Fibroblast of lung (primary cell): ENCODE data around the gene PCSK5. TPM values are rescaled to one million over a fixed set of nuclear protein-coding genes. Genes with fewer than 3 reads are reported as not detected.

Experiments
- DNase-seq, 2 donors: peaks; one replicate each; pipeline versions ENCODE4 v3.0.0 to v3.0.0-alpha.2; 2010; ENCODE audit warnings: low read depth in 2 of 2
- H2AFZ ChIP-seq: 2 replicates; pipeline ENCODE4 v1.5.1; 2012; ENCODE audit warnings: low read length, control low read depth, inconsistent platforms
- H3K27ac ChIP-seq: 2 replicates; pipeline ENCODE4 v1.5.1; 2011; ENCODE audit warnings: low read length, control low read depth; ENCODE audit not compliant: insufficient read depth
- H3K27me3 ChIP-seq: 2 replicates; pipeline ENCODE4 v1.5.1; 2011; ENCODE audit warnings: mild to moderate bottlenecking, low read length; ENCODE audit not compliant: control insufficient read depth, insufficient read depth
- H3K36me3 ChIP-seq: 2 replicates; pipeline ENCODE4 v1.5.1; 2011; ENCODE audit warnings: low read length; ENCODE audit not compliant: control insufficient read depth, insufficient read depth
- H3K4me1 ChIP-seq: 2 replicates; pipeline ENCODE4 v1.5.1; 2011; ENCODE audit warnings: low read length; ENCODE audit not compliant: control insufficient read depth, insufficient read depth; ENCODE audit errors: extremely low read depth
- H3K4me2 ChIP-seq: 2 replicates; pipeline ENCODE4 v1.5.1; 2011; ENCODE audit warnings: low read length, control low read depth; ENCODE audit not compliant: insufficient read depth; ENCODE audit errors: extremely low read depth
- H3K4me3 ChIP-seq, 4 experiments: fragments of 200-600 bp in 1 of 4; sonication (generic) in 1 of 4; replicated peaks in 1 of 4; 2 replicates each; pipeline ENCODE4 v1.5.1; 2011 to 2016; ENCODE audit warnings: low read length in 4 of 4, low read depth in 3 of 4, mild to moderate bottlenecking in 3 of 4, control low read depth in 2 of 4, inconsistent platforms in 1 of 4, mixed read lengths in 1 of 4; ENCODE audit not compliant: insufficient read depth in 1 of 4; ENCODE audit errors: control extremely low read depth in 1 of 4
- H3K79me2 ChIP-seq: 2 replicates; pipeline ENCODE4 v1.5.1; 2012; ENCODE audit warnings: mild to moderate bottlenecking, low read length, inconsistent platforms; ENCODE audit not compliant: control insufficient read depth, insufficient read depth
- H3K9ac ChIP-seq: 2 replicates; pipeline ENCODE4 v1.5.1; 2011; ENCODE audit warnings: mild to moderate bottlenecking, low read length, control low read depth; ENCODE audit not compliant: insufficient read depth
- H3K9me3 ChIP-seq: 2 replicates; pipeline ENCODE4 v1.5.1; 2012; ENCODE audit warnings: low read depth, low read length; ENCODE audit not compliant: control insufficient read depth, insufficient read depth
- H4K20me1 ChIP-seq: 2 replicates; pipeline ENCODE4 v1.5.1; 2011; ENCODE audit warnings: low read length; ENCODE audit not compliant: control insufficient read depth, insufficient read depth; ENCODE audit errors: extremely low read depth
- CTCF ChIP-seq, 2 donors: IDR thresholded peaks in 1 of 2; conservative IDR thresholded peaks in 1 of 2; 1 replicate in 1 of 2; 2 replicates in 1 of 2; pipeline ENCODE4 v1.5.1; 2011 to 2012; ENCODE audit warnings: low read length in 2 of 2, control low read depth in 1 of 2, inconsistent platforms in 1 of 2, low read depth in 1 of 2, mild to moderate bottlenecking in 1 of 2
- EZH2 ChIP-seq: IDR thresholded peaks from 2 replicates; pipeline ENCODE4 v1.5.1; 2012; ENCODE audit warnings: low read length, control low read depth, mild to moderate bottlenecking; ENCODE audit errors: missing control alignments
- polyA plus RNA-seq, 2 donors: library from polyadenylated mRNA; depleted of rRNA in 1 of 2; stranded (reverse) in 1 of 2; unstranded in 1 of 2; fragments of >200 nt; gene quantifications; 2 replicates each; pipeline ENCODE4 v1.2.1, GENCODE V29; 2011 to 2012; ENCODE audit warnings: missing spikeins in 1 of 2
- total RNA-seq: library from RNA; depleted of rRNA; stranded (reverse); fragments of >200 nt; gene quantifications from 2 replicates; pipeline ENCODE4 v1.2.1, GENCODE V29; 2014

Gene PCSK5
- total and polyA plus RNA-seq, 2 donors (not counting 1 experiment from before 2014, with no cell fraction given) = 3.1 to 4.8 TPM

DNA sequence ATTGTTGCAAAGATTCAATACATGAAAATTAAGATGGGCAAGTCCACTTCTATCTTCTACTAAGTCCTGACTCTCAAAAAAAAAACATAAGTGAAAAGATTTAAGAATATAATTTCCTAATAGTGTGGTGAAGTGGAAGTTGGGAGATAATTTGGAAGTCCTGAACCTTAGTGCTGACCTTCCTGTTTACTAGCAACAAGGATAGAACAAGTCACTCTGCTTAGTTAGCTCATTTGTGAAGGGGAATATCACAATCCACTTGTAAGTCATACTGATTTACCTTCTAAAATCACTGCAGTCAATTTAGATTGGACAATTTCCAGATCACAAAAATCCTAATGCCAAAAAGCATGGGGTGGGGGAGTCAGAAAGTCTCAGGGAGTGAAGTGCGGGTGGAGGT, 43.4 kb upstream of the PCSK5 start:
- H2AFZ ChIP-seq = no peak overlapping the region
- no peak overlapping the region for H3K27ac ChIP-seq

GRCh38 chr9:75850459-75851200, 39.8 kb upstream of the PCSK5 start:
- no peaks in the 10 kb centered on the region for H3K27me3 ChIP-seq
- no peak overlapping the region for H2AFZ ChIP-seq
- no peak for DNase-seq
- no peaks in the 10 kb centered on the region for H4K20me1 ChIP-seq
- H3K4me1 ChIP-seq = no peaks in the 10 kb centered on the region
- H3K36me3 ChIP-seq = no peaks in the 10 kb centered on the region
- H3K27ac ChIP-seq = no peak overlapping the region
- H3K4me3 ChIP-seq = no peak overlapping the region
- no peaks in the 10 kb centered on the region for H3K9me3 ChIP-seq
- no peak overlapping the region for H3K9ac ChIP-seq
- H3K79me2 ChIP-seq = no peaks in the 10 kb centered on the region
- TF ChIP-seq EZH2 (no peak), CTCF (conservative IDR thresholded peaks at IDR 0.05 in 1 of 2, IDR thresholded peaks at IDR 0.05 in 1 of 2; ENCODE audit: low read depth in 1 of 2, low read length in 2 of 2) (no peak)
- no peak overlapping the region for H3K4me2 ChIP-seq

More for the DNA sequence above, 43.4 kb upstream of the PCSK5 start:
- Histone ChIP-seq H3K4me1 (no peaks in the 10 kb centered on the region), H3K36me3 (no peaks in the 10 kb centered on the region), H3K9ac (no peak overlapping the region), H3K4me3 (no peak overlapping the region), H3K79me2 (no peaks in the 10 kb centered on the region), H3K4me2 (no peak overlapping the region), H3K27me3 (no peaks in the 10 kb centered on the region), H3K9me3 (no peaks in the 10 kb centered on the region), H4K20me1 (no peaks in the 10 kb centered on the region)
- DNase-seq = no peak
- TF ChIP-seq CTCF (conservative IDR thresholded peaks at IDR 0.05 in 1 of 2, IDR thresholded peaks at IDR 0.05 in 1 of 2; ENCODE audit: low read depth in 1 of 2, low read length in 2 of 2) = no peak

DNA sequence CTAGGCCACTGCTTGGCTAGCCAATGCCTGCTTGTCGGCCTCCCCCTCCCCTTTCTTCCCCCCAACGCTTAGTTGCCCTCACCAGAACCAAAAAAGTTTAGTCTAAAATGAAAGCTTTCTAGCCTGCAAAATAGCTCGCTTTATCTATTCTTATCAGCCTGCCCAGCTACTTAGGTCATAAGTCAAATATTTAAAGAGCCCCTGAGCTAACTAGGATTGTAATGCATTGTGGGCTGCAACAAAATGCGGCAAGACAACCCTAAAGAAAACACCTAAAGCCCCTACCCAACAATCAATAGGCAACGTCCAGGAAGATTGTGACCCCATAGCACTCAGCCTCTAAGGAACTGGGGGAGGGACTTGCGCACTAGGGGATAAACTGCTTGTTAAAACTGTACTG, 38.6 kb upstream of the PCSK5 start:
- H3K27ac ChIP-seq = no peak overlapping the region

More for the DNA sequence above, 38.6 kb upstream of the PCSK5 start:
- DNase-seq = no peak
- Histone ChIP-seq H3K9me3 (no peaks in the 10 kb centered on the region), H4K20me1 (no peaks in the 10 kb centered on the region), H3K4me3 (no peak overlapping the region), H3K4me1 (no peaks in the 10 kb centered on the region), H3K27me3 (no peaks in the 10 kb centered on the region), H3K36me3 (no peaks in the 10 kb centered on the region), H2AFZ (no peak overlapping the region), H3K9ac (no peak overlapping the region), H3K4me2 (no peak overlapping the region), H3K79me2 (no peaks in the 10 kb centered on the region)
- no peak for TF ChIP-seq CTCF (conservative IDR thresholded peaks at IDR 0.05 in 1 of 2, IDR thresholded peaks at IDR 0.05 in 1 of 2; ENCODE audit: low read depth in 1 of 2, low read length in 2 of 2)
